Measurements from ENCODE around the gene CMTM2. TPM values are rescaled to one million over a fixed set of nuclear protein-coding genes. Genes with fewer than 3 reads are reported as not detected.

The CMTM2 gene
- total and polyA plus RNA-seq, 9 of the 15 experiments (the other 6 are each of a cell fraction or from before 2014, with no cell fraction given) = not detected

- TF ChIP-seq MAFG (tag; conservative IDR thresholded peaks at IDR 0.05) (peak; percentile 69), NR2F6 (CRISPR knock-in tag; IDR thresholded peaks at IDR 0.05) (no peak), MAFF (IDR thresholded peaks at IDR 0.05; ENCODE audit: low read length) (peak; percentile 38), ETV5 (CRISPR knock-in tag; IDR thresholded peaks at IDR 0.05; ENCODE audit: low read depth) (no peak), NFE2 (IDR thresholded peaks at IDR 0.05; ENCODE audit: low read depth) (peak; percentile 74), C11orf30 (IDR thresholded peaks at IDR 0.05; ENCODE audit: low read depth) (peak; percentile 79), MAFK (IDR thresholded peaks at IDR 0.05; ENCODE audit: low read length) (peak; percentile 51), NR2C2 (CRISPR knock-in tag; IDR thresholded peaks at IDR 0.05) (no peak), NR2C2 (tag; IDR thresholded peaks at IDR 0.05) (0 out of 2 replicates have a peak, but pooled peaks have one; percentile 12), IRF1 (CRISPR knock-in tag; IDR thresholded peaks at IDR 0.05; ENCODE audit: borderline replicate concordance) (no peak), ZNF316 (IDR thresholded peaks at IDR 0.05) (peak; percentile 79)
Measured at GRCh38 chr16:66572356-66572755, 6.9 kb upstream of the CMTM2 start (continued).

DNA sequence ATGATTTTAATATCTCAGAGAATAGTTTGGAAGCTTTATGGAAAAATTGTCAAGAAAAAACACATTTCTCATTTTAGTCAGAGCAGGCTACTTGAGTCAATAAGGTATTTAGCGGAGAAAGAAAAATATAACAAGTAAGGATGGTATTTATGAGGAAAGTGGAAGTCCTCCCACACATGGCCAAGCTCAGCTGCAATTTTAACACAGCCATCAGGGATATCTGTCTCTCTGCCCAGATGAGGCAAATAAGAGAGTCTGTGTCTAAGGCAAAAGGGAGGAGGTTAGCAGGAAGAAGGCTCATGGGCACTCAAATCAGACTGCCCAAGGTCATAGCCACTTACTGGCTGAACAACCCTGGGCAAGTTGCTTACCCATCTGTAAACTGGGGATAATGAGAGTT, 5.2 kb upstream of the CMTM2 start:
- ATAC-seq (no peak), FAIRE-seq (no peak), DNase-seq (ENCODE audit: extremely low read depth in 1 of 4, low spot score in 3 of 4) (no peak)
- Histone ChIP-seq H3K9me3 (replicated peaks; ENCODE audit: control insufficient read depth, insufficient read depth, low read depth, low read length) (no peaks in the 10 kb centered on the region), H3K79me2 (ENCODE audit: control insufficient read depth, insufficient read depth, low read length) (no peaks in the 10 kb centered on the region), H3K4me1 (replicated peaks in 1 of 2; ENCODE audit: control insufficient read depth in 2 of 2, insufficient read depth in 2 of 2, low read length in 2 of 2) (peaks cover 9 to 15% of the 10 kb centered on the region in 2 experiments), H3K4me2 (ENCODE audit: insufficient read depth, low read length) (no peak overlapping the region; the same call in 1 of the 2 replicates), H3K36me3 (ENCODE audit: control insufficient read depth, insufficient read depth, low read length) (no peaks in the 10 kb centered on the region), H2AFZ (ENCODE audit: low read depth, low read length) (no peak overlapping the region), H3K4me3 (no peak overlapping the region), H3K9me1 (ENCODE audit: control insufficient read depth, insufficient read depth, low read length) (no peaks in the 10 kb centered on the region), H4K20me1 (replicated peaks; ENCODE audit: control insufficient read depth, insufficient read depth, low read length) (no peaks in the 10 kb centered on the region), H3K27ac (ENCODE audit: extremely low read depth, low read depth, low read length) (no peak overlapping the region), H3K9ac (ENCODE audit: insufficient read depth in 1 of 2, low read depth in 2 of 2, low read length in 2 of 2) (no peak overlapping the region), H3K27me3 (ENCODE audit: control insufficient read depth in 2 of 2, insufficient read depth in 2 of 2, low read length in 2 of 2) (peaks cover 4 to 7% of the 10 kb centered on the region in 2 experiments; a peak in 3 of 5 replicates)
- intact Hi-C loops (cut with micrococcal nuclease) (no loop called here), in situ Hi-C loops (cut with MboI) (no loop called here)
- POLR2A ChIA-PET = interaction anchor here (1.0 kb wide), 1 partner anchor 10 kb away, joined by 6 read pairs; no protein-coding TSS in a partner anchor
- TF ChIP-seq SMARCB1 (IDR thresholded peaks at IDR 0.05; ENCODE audit: insufficient read length, low read depth) (no peak), RCOR1 (IDR thresholded peaks at IDR 0.05; ENCODE audit: borderline replicate concordance in 1 of 2, low read depth in 2 of 2, low read length in 2 of 2) (no peak), IRF2 (CRISPR knock-in tag; IDR thresholded peaks at IDR 0.05) (no peak), SMARCC2 (IDR thresholded peaks at IDR 0.05; ENCODE audit: low read depth) (no peak), CXXC5 (CRISPR knock-in tag; IDR thresholded peaks at IDR 0.05) (no peak), RBM25 (IDR thresholded peaks at IDR 0.05; ENCODE audit: low read depth, low read length, severe bottlenecking) (no peak), HMG20A (CRISPR knock-in tag; conservative IDR thresholded peaks at IDR 0.05) (no peak), ZKSCAN8 (CRISPR knock-in tag; IDR thresholded peaks at IDR 0.05) (no peak)
- CTCF ChIA-PET (ENCODE audit: low intra/inter-chr PET ratio) = no interaction called here
- no TSS peak for BruUV-seq (replicated peaks)
- WGBS (ENCODE audit: insufficient coverage, low coverage, missing lambda C conversion rate) = 60% methylated on average over 1 of the region's 1 CpG

All from K562 (cell line).